Breast epithelium (tissue), 4 donors: ENCODE data around the gene NELL1. TPM values are rescaled to one million over a fixed set of nuclear protein-coding genes. Genes with fewer than 3 reads are reported as not detected.

Source experiments
- DNase-seq, 2 donors: peaks; one replicate each; pipeline ENCODE4 v3.0.0-alpha.2; 2019; ENCODE audit warnings: low spot score in 2 of 2
- H3K27ac ChIP-seq, 2 donors: fragments of 200-600 bp; sonication (generic) in 1 of 2; one replicate each; pipeline ENCODE4 v1.5.1; 2016 to 2019; ENCODE audit warnings: mild to moderate bottlenecking in 1 of 2
- H3K27me3 ChIP-seq, 2 donors: fragments of 200-600 bp; sonication (generic) in 1 of 2; one replicate each; pipeline versions ENCODE4 v1.5.1 to v1.6.0; 2017 to 2019; ENCODE audit warnings: control low read depth in 1 of 2, mild to moderate bottlenecking in 1 of 2
- H3K36me3 ChIP-seq: fragments of 200-600 bp; one replicate; pipeline ENCODE4 v1.5.1; 2019
- H3K4me1 ChIP-seq, 2 donors: fragments of 200-600 bp; sonication (generic); one replicate each; pipeline ENCODE4 v1.5.1; 2016 to 2019; ENCODE audit warnings: control low read depth in 1 of 2
- H3K4me3 ChIP-seq, 3 donors: fragments of 200-600 bp; sonication (generic); 1 replicate in 2 of 3; 2 replicates in 1 of 3; pipeline ENCODE4 v1.5.1; 2016 to 2019; ENCODE audit warnings: mild to moderate bottlenecking in 3 of 3, moderate library complexity in 2 of 3
- H3K9me3 ChIP-seq, 2 donors: fragments of 200-600 bp; sonication (generic) in 1 of 2; one replicate each; pipeline ENCODE4 v1.5.1; 2016 to 2019; ENCODE audit warnings: control low read depth in 1 of 2
- CTCF ChIP-seq, 3 donors: fragments of 450-650 bp; IDR thresholded peaks; one replicate each; pipeline ENCODE4 v1.5.1; 2016 to 2017; ENCODE audit warnings: antibody characterized with exemption in 3 of 3, mild to moderate bottlenecking in 3 of 3, moderate library complexity in 3 of 3
- POLR2A ChIP-seq: fragments of 450-650 bp; IDR thresholded peaks from one replicate; pipeline ENCODE4 v1.6.1; 2016; ENCODE audit warnings: antibody characterized with exemption, mild to moderate bottlenecking, moderate library complexity
- POLR2AphosphoS5 ChIP-seq, 3 donors: sonication (generic); formaldehyde crosslinking; IDR thresholded peaks; one replicate each; pipeline ENCODE4 v1.6.1; 2017; ENCODE audit warnings: antibody characterized with exemption in 3 of 3
- intact Hi-C: fragments of 100-400 bp; cut with DNase I; formaldehyde crosslinking; loops from one replicate; pipeline ENCODE4 v1.15.1; 2023; ENCODE audit warnings: low total_unique reads
- total RNA-seq, 3 donors: library from RNA; depleted of rRNA; stranded (reverse); fragments of >200 nt; gene quantifications; one replicate each; pipeline ENCODE4 v1.1.0, GENCODE V29; 2016

NELL1 gene
- total RNA-seq, 3 donors from 2014 or later = 0.15 TPM; not detected in 2

GRCh38 chr11:20962581-20962980, 293.2 kb downstream of the NELL1 start:
- Histone ChIP-seq H3K36me3 (no peaks in the 10 kb centered on the region), H3K4me1 (no peaks in the 10 kb centered on the region), H3K9me3 (no peaks in the 10 kb centered on the region), H3K4me3 (no peak overlapping the region), H3K27me3 (no peaks in the 10 kb centered on the region), H3K27ac (no peak overlapping the region)
- no peak for TF ChIP-seq POLR2A
- no peak for TF ChIP-seq CTCF (IDR thresholded peaks at IDR 0.05)
- TF ChIP-seq POLR2AphosphoS5 (IDR thresholded peaks at IDR 0.05) = no peak
- DNase-seq = no peak
- intact Hi-C loops = no loop called here

DNA sequence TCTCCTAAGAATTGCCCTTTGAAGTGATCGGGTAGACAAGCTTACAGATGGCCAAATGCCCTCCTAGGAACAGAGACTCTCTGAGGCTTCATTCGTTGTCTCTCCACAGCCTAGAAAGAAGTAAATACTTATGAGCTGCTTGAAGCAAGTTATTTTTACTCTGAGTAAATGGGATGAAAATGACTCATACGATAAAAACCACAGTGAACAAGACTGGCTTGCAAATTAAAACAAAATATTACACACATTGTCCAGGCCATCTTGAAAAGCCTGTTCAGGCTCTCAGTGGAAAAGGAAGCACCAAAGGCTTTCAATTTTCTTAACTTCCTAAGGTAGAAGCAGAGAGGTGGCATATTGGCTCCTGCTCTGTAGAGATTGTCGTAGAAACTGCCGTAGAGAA, 294.2 kb downstream of the NELL1 start:
- H3K27ac ChIP-seq = peak overlapping the region; percentile 52 to 54

DNA sequence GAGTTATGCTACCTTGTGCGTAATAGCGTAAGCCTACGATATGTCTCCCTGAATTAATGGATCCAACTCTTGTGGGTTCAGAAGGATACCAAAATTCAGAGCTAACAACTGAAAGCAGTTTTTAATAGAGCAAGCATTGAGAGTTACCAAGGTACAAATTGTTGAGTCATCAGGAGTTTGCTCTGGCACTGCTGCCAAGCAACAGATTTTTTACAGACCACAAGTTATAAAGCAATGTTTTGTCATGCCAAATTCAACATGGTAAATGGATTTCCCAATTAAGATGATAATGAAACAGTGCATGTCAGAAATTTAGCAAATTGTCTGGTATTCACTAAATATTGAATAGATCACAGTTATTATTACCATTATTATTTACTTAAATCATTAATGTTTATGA, 295.6 kb downstream of the NELL1 start:
- no peaks in the 10 kb centered on the region for H3K9me3 ChIP-seq
- H3K4me1 ChIP-seq = no peaks in the 10 kb centered on the region
- H3K27me3 ChIP-seq = no peaks in the 10 kb centered on the region
- no peak overlapping the region for H3K4me3 ChIP-seq
- intact Hi-C loops = no loop called here
- TF ChIP-seq CTCF (IDR thresholded peaks at IDR 0.05) (no peak), POLR2AphosphoS5 (IDR thresholded peaks at IDR 0.05) (no peak), POLR2A (no peak)
- H3K27ac ChIP-seq = peak overlapping the region; percentile 48 to 69
- no peaks in the 10 kb centered on the region for H3K36me3 ChIP-seq
- peak in 1 of 2 donors; percentile 52 for DNase-seq

More for the DNA sequence above, 294.2 kb downstream of the NELL1 start:
- TF ChIP-seq POLR2AphosphoS5 (IDR thresholded peaks at IDR 0.05) (no peak), CTCF (IDR thresholded peaks at IDR 0.05) (no peak), POLR2A (no peak)
- H3K27me3 ChIP-seq = no peaks in the 10 kb centered on the region
- intact Hi-C loops = no loop called here
- H3K9me3 ChIP-seq = no peaks in the 10 kb centered on the region
- DNase-seq = no peak
- H3K36me3 ChIP-seq = no peaks in the 10 kb centered on the region
- no peaks in the 10 kb centered on the region for H3K4me1 ChIP-seq
- no peak overlapping the region for H3K4me3 ChIP-seq

- Histone ChIP-seq H3K9me3 (no peaks in the 10 kb centered on the region), H3K27me3 (no peaks in the 10 kb centered on the region), H3K4me3 (no peak overlapping the region), H3K4me1 (no peaks in the 10 kb centered on the region), H3K27ac (no peak overlapping the region), H3K36me3 (no peaks in the 10 kb centered on the region)
- intact Hi-C loops = no loop called here
- no peak for DNase-seq
- TF ChIP-seq POLR2A = no peak
- no peak for TF ChIP-seq CTCF (IDR thresholded peaks at IDR 0.05)
- no peak for TF ChIP-seq POLR2AphosphoS5 (IDR thresholded peaks at IDR 0.05)
Measured at GRCh38 chr11:20966489-20966888, 297.1 kb downstream of the NELL1 start.

DNA sequence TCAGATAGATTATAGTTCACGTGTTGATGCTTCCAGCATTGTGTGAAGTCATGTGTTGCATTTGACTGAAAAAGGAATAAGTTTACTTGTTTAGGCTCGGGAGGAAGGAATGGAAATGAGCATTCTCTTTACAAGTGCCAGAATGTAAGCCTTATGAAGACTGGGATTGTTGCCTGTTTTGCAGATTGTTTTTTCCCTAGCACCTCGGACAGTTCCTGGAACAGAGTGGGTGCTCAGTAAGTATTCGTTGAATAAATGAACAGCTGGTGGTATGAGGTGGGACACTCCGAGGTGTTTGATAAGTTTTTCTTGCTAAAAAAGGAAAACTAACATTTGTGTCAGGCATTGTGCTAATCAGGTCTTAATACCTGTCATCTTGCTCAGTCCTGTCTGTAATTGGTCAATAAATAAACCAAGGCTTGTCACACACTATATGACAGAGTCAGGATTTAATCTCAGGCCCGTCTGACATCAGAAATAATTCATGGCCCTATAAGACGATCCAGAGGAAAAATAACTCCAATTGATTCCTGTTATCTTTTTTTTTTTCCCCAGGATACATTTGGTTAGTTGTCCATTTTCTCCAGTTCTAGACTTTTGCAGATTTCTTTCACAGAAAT, 304.7 kb downstream of the NELL1 start:
- no peaks in the 10 kb centered on the region for H3K36me3 ChIP-seq
- intact Hi-C loops = loop anchor here (2.0 kb wide), 1 partner anchor 51 kb away; no protein-coding TSS in a partner anchor
- no peaks in the 10 kb centered on the region for H3K27me3 ChIP-seq
- H3K9me3 ChIP-seq = no peaks in the 10 kb centered on the region
- no peak for TF ChIP-seq CTCF (IDR thresholded peaks at IDR 0.05)
- no peak for TF ChIP-seq POLR2AphosphoS5 (IDR thresholded peaks at IDR 0.05)
- no peak for TF ChIP-seq POLR2A
- DNase-seq = no peak
- no peaks in the 10 kb centered on the region for H3K4me1 ChIP-seq
- H3K4me3 ChIP-seq = no peak overlapping the region
- no peak overlapping the region for H3K27ac ChIP-seq
